ENCODE results near the gene ZNF674.

The ZNF674 gene

GRCh38 chrX:46456125-46456922 lies 88.9 kb downstream of the ZNF674 start:
- no peak overlapping the region for H3K4me3 ChIP-seq (replicated peaks; ENCODE audit: insufficient read depth, low read length)
- no peak for DNase-seq (ENCODE audit: low read depth in 1 of 2, low spot score in 1 of 2)
- no peak overlapping the region for H3K27ac ChIP-seq (replicated peaks)
- no peaks in the 10 kb centered on the region for H3K27me3 ChIP-seq (ENCODE audit: insufficient read depth, poor library complexity, severe bottlenecking)
- TF ChIP-seq GABPA (IDR thresholded peaks at IDR 0.05; ENCODE audit: low read depth) (no peak), POLR2AphosphoS5 (IDR thresholded peaks at IDR 0.05; ENCODE audit: low read depth) (no peak), SPI1 (IDR thresholded peaks at IDR 0.05; ENCODE audit: borderline replicate concordance, low read depth) (no peak), CTCF (IDR thresholded peaks at IDR 0.05; ENCODE audit: insufficient read depth, low read length) (no peak)
- TF ChIP-seq, protein P1, sequence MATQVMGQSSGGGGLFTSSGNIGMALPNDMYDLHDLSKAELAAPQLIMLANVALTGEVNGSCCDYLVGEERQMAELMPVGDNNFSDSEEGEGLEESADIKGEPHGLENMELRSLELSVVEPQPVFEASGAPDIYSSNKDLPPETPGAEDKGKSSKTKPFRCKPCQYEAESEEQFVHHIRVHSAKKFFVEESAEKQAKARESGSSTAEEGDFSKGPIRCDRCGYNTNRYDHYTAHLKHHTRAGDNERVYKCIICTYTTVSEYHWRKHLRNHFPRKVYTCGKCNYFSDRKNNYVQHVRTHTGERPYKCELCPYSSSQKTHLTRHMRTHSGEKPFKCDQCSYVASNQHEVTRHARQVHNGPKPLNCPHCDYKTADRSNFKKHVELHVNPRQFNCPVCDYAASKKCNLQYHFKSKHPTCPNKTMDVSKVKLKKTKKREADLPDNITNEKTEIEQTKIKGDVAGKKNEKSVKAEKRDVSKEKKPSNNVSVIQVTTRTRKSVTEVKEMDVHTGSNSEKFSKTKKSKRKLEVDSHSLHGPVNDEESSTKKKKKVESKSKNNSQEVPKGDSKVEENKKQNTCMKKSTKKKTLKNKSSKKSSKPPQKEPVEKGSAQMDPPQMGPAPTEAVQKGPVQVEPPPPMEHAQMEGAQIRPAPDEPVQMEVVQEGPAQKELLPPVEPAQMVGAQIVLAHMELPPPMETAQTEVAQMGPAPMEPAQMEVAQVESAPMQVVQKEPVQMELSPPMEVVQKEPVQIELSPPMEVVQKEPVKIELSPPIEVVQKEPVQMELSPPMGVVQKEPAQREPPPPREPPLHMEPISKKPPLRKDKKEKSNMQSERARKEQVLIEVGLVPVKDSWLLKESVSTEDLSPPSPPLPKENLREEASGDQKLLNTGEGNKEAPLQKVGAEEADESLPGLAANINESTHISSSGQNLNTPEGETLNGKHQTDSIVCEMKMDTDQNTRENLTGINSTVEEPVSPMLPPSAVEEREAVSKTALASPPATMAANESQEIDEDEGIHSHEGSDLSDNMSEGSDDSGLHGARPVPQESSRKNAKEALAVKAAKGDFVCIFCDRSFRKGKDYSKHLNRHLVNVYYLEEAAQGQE (IDR thresholded peaks at IDR 0.05; ENCODE audit: insufficient replicate concordance, low read depth), result no peak
